Gastroesophageal sphincter (tissue), 4 donors: Measurements from ENCODE around the gene DDX17. TPM values are rescaled to one million over a fixed set of nuclear protein-coding genes. Genes with fewer than 3 reads are reported as not detected.

Experiments
- ATAC-seq: fragments of 150-250 bp; one replicate; pipeline ENCODE4 v1.9.1; 2016; ENCODE audit warnings: mild to moderate bottlenecking, moderate library complexity
- H3K27ac ChIP-seq, 4 donors: fragments of 200-600 bp; sonication (generic) in 3 of 4; 1 replicate in 3 of 4; 2 replicates in 1 of 4; pipeline ENCODE4 v1.5.1; 2016 to 2019
- H3K27me3 ChIP-seq: fragments of 200-600 bp; sonication (generic); one replicate; pipeline ENCODE4 v1.5.1; 2019
- H3K36me3 ChIP-seq, 2 donors: fragments of 200-600 bp; sonication (generic); one replicate each; pipeline ENCODE4 v1.5.1; 2019; ENCODE audit warnings: control low read depth in 1 of 2
- H3K4me1 ChIP-seq, 3 donors: fragments of 200-600 bp; sonication (generic); 1 replicate in 2 of 3; 2 replicates in 1 of 3; pipeline ENCODE4 v1.5.1; 2016 to 2019; ENCODE audit warnings: control low read depth in 2 of 3
- H3K4me3 ChIP-seq, 2 donors: fragments of 200-600 bp; sonication (generic); one replicate each; pipeline ENCODE4 v1.5.1; 2019; ENCODE audit warnings: mild to moderate bottlenecking in 1 of 2, moderate library complexity in 1 of 2
- H3K9me3 ChIP-seq, 3 donors: fragments of 200-600 bp; sonication (generic); one replicate each; pipeline ENCODE4 v1.5.1; 2017 to 2019; ENCODE audit warnings: control low read depth in 2 of 3
- EP300 ChIP-seq: sonication (generic); formaldehyde crosslinking; IDR thresholded peaks from one replicate; pipeline ENCODE4 v1.6.1; 2017; ENCODE audit warnings: antibody characterized with exemption, mild to moderate bottlenecking
- POLR2A ChIP-seq, 2 donors: fragments of 450-650 bp; IDR thresholded peaks; one replicate each; pipeline ENCODE4 v1.6.1; 2017; ENCODE audit warnings: antibody characterized with exemption in 2 of 2, mild to moderate bottlenecking in 2 of 2, moderate library complexity in 1 of 2
- POLR2AphosphoS5 ChIP-seq: sonication (generic); formaldehyde crosslinking; IDR thresholded peaks from one replicate; pipeline ENCODE4 v1.6.1; 2017; ENCODE audit warnings: antibody characterized with exemption
- WGBS, 2 donors: methylation state at CpG; one replicate each; pipeline ENCODE4 v1.1.5; 2018; ENCODE audit warnings: low coverage in 1 of 2; 5-methylcytosine and 5-hydroxymethylcytosine counted together
- total RNA-seq, 4 donors: library from RNA; depleted of rRNA; stranded (reverse); fragments of >200 nt; gene quantifications; one replicate each; pipeline ENCODE4 v1.1.0, GENCODE V29; 2016
- TF ChIP-seq, protein P1 (sequence below), 4 experiments: fragments of 200-600 bp in 2 of 4; fragments of 450-650 bp in 2 of 4; sonication (generic) in 1 of 4; IDR thresholded peaks; one replicate each; pipeline ENCODE4 v1.5.1; 2017 to 2019; ENCODE audit warnings: antibody characterized with exemption in 4 of 4, mild to moderate bottlenecking in 2 of 4, moderate library complexity in 2 of 4

Gene DDX17
- total RNA-seq, 4 donors from 2014 or later: 323 to 610 (median 490) TPM

DNA sequence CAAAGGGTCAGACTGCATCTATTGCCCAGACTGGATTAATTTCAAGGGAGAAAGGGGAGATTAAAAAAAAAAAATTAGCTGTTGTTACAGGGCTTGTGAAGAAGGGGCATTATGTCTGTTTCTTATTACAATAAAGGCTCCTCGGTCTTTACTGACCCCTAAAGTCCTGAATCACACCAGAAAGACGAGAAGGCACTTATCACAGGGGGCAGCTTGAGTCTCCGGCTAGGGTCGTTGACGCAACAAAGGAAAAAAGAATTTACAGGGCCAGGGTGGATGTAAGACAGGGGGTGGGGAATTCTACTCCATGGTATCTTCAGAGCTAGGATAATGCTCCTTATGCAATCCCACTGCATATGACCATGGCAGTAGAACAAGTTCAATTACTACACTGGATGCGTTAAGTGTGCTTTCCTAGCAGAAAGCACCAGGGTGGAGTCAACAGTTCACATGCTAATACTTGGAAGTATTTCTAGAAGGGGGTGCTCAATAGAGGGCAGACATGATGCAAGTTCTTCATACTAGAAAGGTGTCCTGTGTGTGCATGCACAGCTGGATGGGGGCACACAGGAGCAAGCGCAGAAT lies 16.5 kb downstream of the DDX17 start:
- WGBS, 2 donors: 58 to 75% methylated on average over 7 of the region's 7 CpGs
- Histone ChIP-seq H3K27me3 (no peaks in the 10 kb centered on the region), H3K9me3 (no peaks in the 10 kb centered on the region), H3K4me3 (no peak overlapping the region), H3K36me3 (peaks cover 21 to 100% of the 10 kb centered on the region in 2 donors), H3K27ac (peak overlapping the region in 3 of 4 donors; percentile 43 to 74 (median 53)), H3K4me1 (peaks cover 4 to 74% (median 13%) of the 10 kb centered on the region in 3 donors)
- ATAC-seq: no peak
- TF ChIP-seq POLR2A (IDR thresholded peaks at IDR 0.05) (no peak), POLR2AphosphoS5 (peak; percentile 10)

DNA sequence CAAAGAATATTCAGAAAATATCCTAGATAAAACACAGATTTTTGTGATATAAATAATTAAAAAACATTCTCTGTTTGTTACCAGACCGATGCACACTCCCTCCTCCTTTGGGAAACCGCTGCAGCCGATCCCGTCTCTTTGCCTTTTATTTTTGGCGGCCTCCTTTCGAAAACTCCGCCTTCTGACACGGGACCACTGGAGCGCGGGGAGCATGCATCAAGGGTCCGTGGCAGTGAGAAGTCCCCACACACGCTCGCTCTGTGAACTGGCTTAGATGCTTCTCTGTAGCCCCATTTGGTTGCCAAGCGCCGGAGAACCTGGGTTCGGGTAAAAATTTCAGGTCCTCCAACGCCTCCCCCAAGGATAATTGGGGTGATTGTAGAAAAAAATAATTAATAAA lies 17.0 kb downstream of the DDX17 start:
- peaks cover 4 to 69% (median 13%) of the 10 kb centered on the region in 3 donors for H3K4me1 ChIP-seq
- ATAC-seq: no peak
- peaks cover 21 to 100% of the 10 kb centered on the region in 2 donors for H3K36me3 ChIP-seq
- H3K9me3 ChIP-seq: no peaks in the 10 kb centered on the region
- no peaks in the 10 kb centered on the region for H3K27me3 ChIP-seq
- no peak overlapping the region for H3K4me3 ChIP-seq
- TF ChIP-seq, protein P1, sequence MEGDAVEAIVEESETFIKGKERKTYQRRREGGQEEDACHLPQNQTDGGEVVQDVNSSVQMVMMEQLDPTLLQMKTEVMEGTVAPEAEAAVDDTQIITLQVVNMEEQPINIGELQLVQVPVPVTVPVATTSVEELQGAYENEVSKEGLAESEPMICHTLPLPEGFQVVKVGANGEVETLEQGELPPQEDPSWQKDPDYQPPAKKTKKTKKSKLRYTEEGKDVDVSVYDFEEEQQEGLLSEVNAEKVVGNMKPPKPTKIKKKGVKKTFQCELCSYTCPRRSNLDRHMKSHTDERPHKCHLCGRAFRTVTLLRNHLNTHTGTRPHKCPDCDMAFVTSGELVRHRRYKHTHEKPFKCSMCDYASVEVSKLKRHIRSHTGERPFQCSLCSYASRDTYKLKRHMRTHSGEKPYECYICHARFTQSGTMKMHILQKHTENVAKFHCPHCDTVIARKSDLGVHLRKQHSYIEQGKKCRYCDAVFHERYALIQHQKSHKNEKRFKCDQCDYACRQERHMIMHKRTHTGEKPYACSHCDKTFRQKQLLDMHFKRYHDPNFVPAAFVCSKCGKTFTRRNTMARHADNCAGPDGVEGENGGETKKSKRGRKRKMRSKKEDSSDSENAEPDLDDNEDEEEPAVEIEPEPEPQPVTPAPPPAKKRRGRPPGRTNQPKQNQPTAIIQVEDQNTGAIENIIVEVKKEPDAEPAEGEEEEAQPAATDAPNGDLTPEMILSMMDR (IDR thresholded peaks at IDR 0.05): no peak
- no peak for TF ChIP-seq POLR2AphosphoS5
- no peak for TF ChIP-seq POLR2A (IDR thresholded peaks at IDR 0.05)
- no peak for TF ChIP-seq EP300
- WGBS, 2 donors: 85 to 90% methylated on average over 12 of the region's 17 CpGs
- H3K27ac ChIP-seq: peak overlapping the region in 1 of 4 donors; percentile 53

DNA sequence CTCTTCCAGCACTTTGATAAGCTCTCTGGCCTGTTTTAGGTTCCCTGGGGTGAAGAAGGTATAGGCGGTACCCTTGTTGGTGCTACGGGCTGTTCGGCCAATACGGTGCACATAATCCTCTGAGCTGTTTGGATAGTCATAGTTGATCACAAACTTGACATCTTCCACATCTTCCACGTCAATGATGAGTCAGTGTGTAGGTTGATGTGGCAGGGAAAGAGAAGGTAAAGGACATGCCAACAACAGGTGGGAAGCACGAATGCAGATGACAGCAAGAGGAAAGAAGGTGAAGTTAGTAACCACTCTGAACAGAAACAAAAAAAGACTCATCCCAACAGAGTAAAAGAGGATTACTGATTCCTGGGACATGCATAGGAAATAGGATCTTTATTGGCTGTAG lies 18.2 kb downstream of the DDX17 start:
- ATAC-seq: no peak
- Histone ChIP-seq H3K9me3 (no peaks in the 10 kb centered on the region), H3K4me3 (no peak overlapping the region), H3K27me3 (no peaks in the 10 kb centered on the region), H3K36me3 (peaks cover 17 to 100% of the 10 kb centered on the region in 2 donors), H3K4me1 (peaks cover 4 to 58% (median 13%) of the 10 kb centered on the region in 3 donors), H3K27ac (peak overlapping the region in 1 of 4 donors; percentile 39)
- WGBS, 2 donors: 35 to 75% methylated on average over 2 of the region's 6 CpGs
- TF ChIP-seq POLR2A (IDR thresholded peaks at IDR 0.05) (no peak), POLR2AphosphoS5 (no peak), EP300 (no peak)
- TF ChIP-seq, protein P1 (IDR thresholded peaks at IDR 0.05): no peak

DNA sequence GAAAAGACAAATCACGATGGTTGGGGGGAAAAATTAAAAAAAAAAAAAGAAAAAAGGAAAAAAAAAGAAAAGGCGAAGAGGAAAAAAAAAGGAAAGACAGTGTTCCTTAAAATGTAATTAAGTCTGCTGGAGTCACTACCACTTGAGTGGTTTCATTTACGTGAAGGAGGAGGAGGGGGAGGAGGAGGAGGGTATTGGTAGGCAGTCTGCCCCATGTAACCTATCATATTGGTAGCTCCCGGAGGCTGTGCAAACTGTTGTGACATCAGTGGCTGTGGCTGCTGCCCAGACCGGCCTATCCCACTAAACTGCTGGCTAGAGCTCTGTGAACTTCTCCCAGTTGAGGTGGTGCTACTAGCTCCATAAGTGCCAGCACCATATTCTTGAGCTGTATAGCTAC lies 20.3 kb downstream of the DDX17 start:
- H3K4me1 ChIP-seq: peaks cover 0 to 36% (median 5%) of the 10 kb centered on the region in 3 donors
- H3K27me3 ChIP-seq: no peaks in the 10 kb centered on the region
- peaks cover 15 to 100% of the 10 kb centered on the region in 2 donors for H3K36me3 ChIP-seq
- TF ChIP-seq POLR2AphosphoS5 (peak; percentile 7), EP300 (no peak)
- ATAC-seq: peak; percentile 42
- WGBS, 2 donors: 15 to 56% methylated on average over 3 to 5 of the region's 5 CpGs
- peak overlapping the region in 1 of 4 donors; percentile 18 for H3K27ac ChIP-seq
- no peak overlapping the region for H3K4me3 ChIP-seq
- H3K9me3 ChIP-seq: no peaks in the 10 kb centered on the region

DNA sequence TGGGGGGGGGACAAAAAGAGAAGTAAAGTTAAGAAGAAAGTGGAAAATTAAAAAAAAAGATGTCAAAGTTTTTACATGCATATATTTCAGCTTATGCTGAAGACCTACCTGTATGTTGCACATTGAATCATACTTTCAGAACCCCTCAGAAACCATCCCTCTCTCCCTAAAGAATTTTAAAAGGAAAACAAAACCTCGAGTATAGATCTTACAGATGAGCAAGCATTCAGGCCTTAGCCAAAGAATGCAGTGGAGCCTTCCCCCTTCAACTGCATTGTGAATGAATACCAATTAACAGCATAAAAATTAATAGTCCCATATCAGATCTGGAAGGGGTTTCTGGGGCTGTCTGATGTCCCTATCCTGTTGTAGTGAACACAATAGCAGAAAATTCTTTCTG lies 21.9 kb downstream of the DDX17 start:
- H3K4me3 ChIP-seq: no peak overlapping the region
- 27 to 40% methylated on average over 1 of the region's 1 CpG for WGBS, 2 donors
- no peak overlapping the region for H3K27ac ChIP-seq
- H3K4me1 ChIP-seq: peaks cover 0 to 21% (median 0%) of the 10 kb centered on the region in 3 donors
- H3K9me3 ChIP-seq: no peaks in the 10 kb centered on the region
- no peak for ATAC-seq
- TF ChIP-seq EP300: no peak
- TF ChIP-seq, protein P1 (IDR thresholded peaks at IDR 0.05): no peak
- no peak for TF ChIP-seq POLR2A (IDR thresholded peaks at IDR 0.05)
- TF ChIP-seq POLR2AphosphoS5: no peak
- H3K27me3 ChIP-seq: no peaks in the 10 kb centered on the region
- peaks cover 15 to 97% of the 10 kb centered on the region in 2 donors for H3K36me3 ChIP-seq
